IMR-90 (cell line): ENCODE data around the gene MEGF10. TPM values are rescaled to one million over a fixed set of nuclear protein-coding genes. Genes with fewer than 3 reads are reported as not detected.

Experiments used
- ATAC-seq: fragments of 200-7000 bp; cut with Tn5 transposase; 2 replicates; pipeline ENCODE4 v1.9.1; 2020; ENCODE audit warnings: low read depth, mild to moderate bottlenecking, moderate library complexity
- BruUV-seq: library from RNA; stranded (reverse); fragments of 400-500 nt; replicated peaks from 2 replicates; lab custom pipeline; 2021; lab: Mats Ljungman, UMichigan
- CTCF ChIA-PET: fragments of 300-600 bp; formaldehyde crosslinking; extraction: SDS; loops from one replicate; lab custom pipeline; 2021; ENCODE audit warnings: antibody characterized with exemption; lab: Yijun Ruan, JAX
- POLR2A ChIA-PET: fragments of 300-600 bp; sonication (Branson Sonifier 250); formaldehyde crosslinking; loops from one replicate; lab custom pipeline; 2022; ENCODE audit warnings: antibody characterized with exemption; ENCODE audit not compliant: unreplicated experiment; lab: Charles Lee
- DNase-seq: peaks from one replicate; pipeline ENCODE4 v3.0.0; 2013
- H2AFZ ChIP-seq: replicated peaks from 2 replicates; pipeline ENCODE3; 2013; ENCODE audit warnings: low read length, mild to moderate bottlenecking; ENCODE audit not compliant: poor library complexity
- H2AK5ac ChIP-seq: 2 replicates; pipeline ENCODE4 v1.6.1; 2013; ENCODE audit warnings: low read depth, low read length, inconsistent platforms
- H2AK9ac ChIP-seq: replicated peaks from 2 replicates; pipeline ENCODE3; 2013; ENCODE audit warnings: mild to moderate bottlenecking, low read depth, low read length, moderate library complexity; ENCODE audit not compliant: poor library complexity
- H2BK120ac ChIP-seq: 2 replicates; pipeline ENCODE4 v1.6.1; 2013; ENCODE audit warnings: low read depth, low read length, inconsistent platforms
- H2BK15ac ChIP-seq: 3 replicates; pipeline ENCODE4 v1.6.1; 2013; ENCODE audit warnings: low read depth, low read length, inconsistent platforms
- H2BK20ac ChIP-seq: 2 replicates; pipeline ENCODE4 v1.6.1; 2013; ENCODE audit warnings: low read depth, mild to moderate bottlenecking, inconsistent platforms, low read length, moderate library complexity
- H2BK5ac ChIP-seq: 2 replicates; pipeline ENCODE4 v1.6.1; 2013; ENCODE audit warnings: mild to moderate bottlenecking, low read depth, low read length, inconsistent platforms; ENCODE audit not compliant: poor library complexity, severe bottlenecking
- H3K14ac ChIP-seq: replicated peaks from 2 replicates; pipeline ENCODE4 v1.6.1; 2013; ENCODE audit warnings: low read depth, low read length, inconsistent platforms
- H3K18ac ChIP-seq: 2 replicates; pipeline ENCODE4 v1.6.1; 2013; ENCODE audit warnings: low read depth, low read length, control low read depth
- H3K23ac ChIP-seq: 2 replicates; pipeline ENCODE4 v1.6.1; 2013; ENCODE audit warnings: low read depth, low read length, inconsistent platforms
- H3K27ac ChIP-seq: 2 replicates; pipeline ENCODE4 v1.5.1; 2013; ENCODE audit warnings: mild to moderate bottlenecking, control low read depth, low read length; ENCODE audit not compliant: insufficient read depth
- H3K27me3 ChIP-seq: 2 replicates; pipeline ENCODE4 v1.6.1; 2013; ENCODE audit warnings: low read length; ENCODE audit not compliant: control insufficient read depth, insufficient read depth
- H3K36me3 ChIP-seq: 2 replicates; pipeline ENCODE4 v1.6.1; 2013; ENCODE audit warnings: low read length, mixed read lengths; ENCODE audit not compliant: control insufficient read depth, insufficient read depth
- H3K4ac ChIP-seq: 2 replicates; pipeline ENCODE4 v1.6.1; 2013; ENCODE audit warnings: low read depth, low read length, inconsistent platforms
- H3K4me1 ChIP-seq: 2 replicates; pipeline ENCODE4 v1.6.1; 2013; ENCODE audit warnings: low read length, mixed read lengths; ENCODE audit not compliant: control insufficient read depth, insufficient read depth
- H3K4me2 ChIP-seq: 2 replicates; pipeline ENCODE4 v1.6.1; 2013; ENCODE audit warnings: low read depth, mild to moderate bottlenecking, control low read depth, low read length, moderate library complexity
- H3K4me3 ChIP-seq: 2 replicates; pipeline ENCODE4 v1.5.1; 2013; ENCODE audit warnings: low read depth, mild to moderate bottlenecking, control low read depth, low read length, moderate library complexity; ENCODE audit not compliant: insufficient read depth
- H3K56ac ChIP-seq: 2 replicates; pipeline ENCODE4 v1.6.1; 2013; ENCODE audit warnings: low read length, inconsistent platforms; ENCODE audit not compliant: insufficient read depth; ENCODE audit errors: extremely low read depth
- H3K79me1 ChIP-seq, 2 experiments: 2 replicates each; pipeline ENCODE4 v1.6.1; 2013; ENCODE audit warnings: low read length in 2 of 2, inconsistent platforms in 1 of 2, low read depth in 1 of 2
- H3K9ac ChIP-seq: 2 replicates; pipeline ENCODE4 v1.6.1; 2013; ENCODE audit warnings: low read depth, low read length, control low read depth
- H3K9me1 ChIP-seq: 2 replicates; pipeline ENCODE4 v1.6.1; 2013; ENCODE audit warnings: low read length, inconsistent platforms; ENCODE audit not compliant: insufficient read depth
- H3K9me3 ChIP-seq: 2 replicates; pipeline ENCODE4 v1.6.1; 2013; ENCODE audit warnings: low read length; ENCODE audit not compliant: control insufficient read depth, insufficient read depth
- H4K20me1 ChIP-seq: 2 replicates; pipeline ENCODE4 v1.6.1; 2013; ENCODE audit warnings: low read length, inconsistent platforms; ENCODE audit not compliant: insufficient read depth
- H4K5ac ChIP-seq: 2 replicates; pipeline ENCODE4 v1.6.1; 2013; ENCODE audit warnings: mild to moderate bottlenecking, low read depth, low read length, control low read depth
- H4K8ac ChIP-seq, 2 experiments: 2 replicates each; pipeline ENCODE4 v1.6.1; 2013; ENCODE audit warnings: low read depth in 2 of 2, low read length in 2 of 2, control low read depth in 1 of 2, inconsistent platforms in 1 of 2
- H4K91ac ChIP-seq: 2 replicates; pipeline ENCODE4 v1.6.1; 2013; ENCODE audit warnings: low read depth, low read length, inconsistent platforms; ENCODE audit not compliant: insufficient read depth
- RAD21 ChIP-seq: IDR thresholded peaks from 2 replicates; pipeline ENCODE4 v1.6.1; 2012; ENCODE audit warnings: low read length, improper control_type of control experiment
- WGBS, 2 experiments: methylation state at CpG; one replicate each; pipeline versions ENCODE4 v1.1.5 to v1.1.7; 2013; ENCODE audit warnings: missing lambda C conversion rate in 2 of 2; ENCODE audit not compliant: insufficient read length in 1 of 2; ENCODE audit errors: extremely low coverage in 2 of 2; 5-methylcytosine and 5-hydroxymethylcytosine counted together
- dilution Hi-C: fragments of 300-500 bp; cut with HindIII; formaldehyde crosslinking; loops from one replicate; pipeline ENCODE4 v1.14.3; 2018; ENCODE audit warnings: low sequenced_read_pairs; ENCODE audit not compliant: unreplicated experiment
- in situ Hi-C: fragments of 300-500 bp; cut with MboI; formaldehyde crosslinking; loops from 3 replicates; pipeline ENCODE4 v1.14.3; 2019; ENCODE audit warnings: low sequenced_read_pairs, inconsistent platforms, mixed read lengths
- intact Hi-C: fragments of 100-400 bp; cut with micrococcal nuclease; formaldehyde crosslinking; loops from 2 replicates; pipeline ENCODE4 v1.10.0; 2022
- polyA plus RNA-seq, 3 experiments: library from polyadenylated mRNA; depleted of rRNA; stranded (reverse); fragments of >200 nt; gene quantifications; 2 replicates each; pipeline ENCODE4 v1.2.3, GENCODE V29; 2012; ENCODE audit warnings: low replicate concordance in 1 of 3
- total RNA-seq: library from RNA; depleted of rRNA; stranded (reverse); fragments of >200 nt; gene quantifications from 2 replicates; pipeline ENCODE4 v1.2.3, GENCODE V29; 2012
- TF ChIP-seq, protein P1 (sequence below): fragments of 150-350 bp; IDR thresholded peaks from 2 replicates; pipeline ENCODE4 v1.6.1; 2017; ENCODE audit warnings: mild to moderate bottlenecking, antibody characterized with exemption, low read length, low read depth

MEGF10 gene
- total and polyA plus RNA-seq, 2 of the 4 experiments (the other 2 are of a cell fraction) = not detected

DNA sequence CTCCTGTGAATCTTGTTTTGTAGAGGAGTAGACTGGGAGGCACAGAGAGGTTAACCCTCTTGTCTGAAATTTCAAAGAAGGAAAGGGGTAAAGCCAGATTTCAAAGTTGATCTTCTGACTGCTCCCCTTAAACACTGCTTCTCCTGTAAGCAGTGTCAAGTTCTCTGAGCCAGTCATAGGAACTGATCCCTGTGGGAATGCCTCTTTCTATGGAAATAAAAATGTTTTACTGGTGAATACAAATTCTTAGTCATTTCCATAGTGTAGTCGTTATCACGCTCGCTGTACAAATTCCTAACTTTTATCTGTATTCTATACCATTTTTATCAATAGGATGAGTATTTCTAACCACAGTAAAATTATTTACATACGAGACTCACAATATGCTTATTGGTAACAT is 160.5 kb downstream of the MEGF10 start:
- no peak overlapping the region for H3K4ac ChIP-seq
- H3K36me3 ChIP-seq = no peaks in the 10 kb centered on the region
- H3K23ac ChIP-seq = no peak overlapping the region
- WGBS, 2 experiments = no CpG with 5 or more reads among the region's 4 CpGs
- no peaks in the 10 kb centered on the region for H3K79me1 ChIP-seq
- dilution Hi-C loops = no loop called here
- no peak overlapping the region for H3K4me2 ChIP-seq
- H3K56ac ChIP-seq = no peak overlapping the region
- H2AFZ ChIP-seq = no peak overlapping the region
- no peak overlapping the region for H3K27ac ChIP-seq
- ChIA-PET POLR2A (no interaction called here), CTCF (no interaction called here)
- H4K20me1 ChIP-seq = no peaks in the 10 kb centered on the region
- H3K27me3 ChIP-seq = peaks cover 4% of the 10 kb centered on the region
- H2BK120ac ChIP-seq = no peak overlapping the region
- H2AK9ac ChIP-seq = no peak overlapping the region
- DNase-seq (peak; percentile 2), ATAC-seq (no peak)
- no TSS peak for BruUV-seq
- no peak overlapping the region for H2BK20ac ChIP-seq
- H3K9ac ChIP-seq = no peak overlapping the region
- in situ Hi-C loops = no loop called here
- H3K18ac ChIP-seq = no peak overlapping the region
- H2BK15ac ChIP-seq = no peak overlapping the region
- no peak overlapping the region for H2BK5ac ChIP-seq
- H4K91ac ChIP-seq = no peak overlapping the region
- intact Hi-C loops = no loop called here
- no peaks in the 10 kb centered on the region for H3K9me3 ChIP-seq
- no peak overlapping the region for H3K14ac ChIP-seq
- H4K5ac ChIP-seq = no peak overlapping the region
- peaks cover 2% of the 10 kb centered on the region; the same call in 1 of the 2 replicates for H3K9me1 ChIP-seq
- H3K4me3 ChIP-seq = no peak overlapping the region
- no peak for TF ChIP-seq RAD21
- TF ChIP-seq, protein P1, sequence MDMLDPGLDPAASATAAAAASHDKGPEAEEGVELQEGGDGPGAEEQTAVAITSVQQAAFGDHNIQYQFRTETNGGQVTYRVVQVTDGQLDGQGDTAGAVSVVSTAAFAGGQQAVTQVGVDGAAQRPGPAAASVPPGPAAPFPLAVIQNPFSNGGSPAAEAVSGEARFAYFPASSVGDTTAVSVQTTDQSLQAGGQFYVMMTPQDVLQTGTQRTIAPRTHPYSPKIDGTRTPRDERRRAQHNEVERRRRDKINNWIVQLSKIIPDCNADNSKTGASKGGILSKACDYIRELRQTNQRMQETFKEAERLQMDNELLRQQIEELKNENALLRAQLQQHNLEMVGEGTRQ = no peak
- no peak overlapping the region for H2AK5ac ChIP-seq
- peaks cover 2% of the 10 kb centered on the region; the same call in 1 of the 2 replicates for H3K4me1 ChIP-seq
- no peak overlapping the region for H4K8ac ChIP-seq
